GM23338 (cell line): Measurements from ENCODE around the gene SEC11A.

Experiments used
- CREB1 ChIP-seq: fragments of 250-450 bp; sonication (Bioruptor Pico); IDR thresholded peaks from 2 replicates; pipeline ENCODE4 v1.5.0; 2020; ENCODE audit warnings: low read depth, mild to moderate bottlenecking, moderate library complexity
- CTCF ChIP-seq, 2 experiments: fragments of 200-600 bp in 1 of 2; sonication (generic) in 1 of 2; conservative IDR thresholded peaks; 2 replicates each; pipeline versions ENCODE4 v1.5.1 to v1.6.1; 2016 to 2017; ENCODE audit warnings: antibody characterized with exemption in 2 of 2, low read depth in 2 of 2, mild to moderate bottlenecking in 2 of 2, moderate library complexity in 1 of 2
- EZH2 ChIP-seq: fragments of 200-600 bp; sonication (generic); IDR thresholded peaks from one replicate; pipeline ENCODE4 v1.8.0; 2017; ENCODE audit warnings: antibody characterized with exemption, mild to moderate bottlenecking, low read depth; ENCODE audit not compliant: unreplicated experiment
- EZH2phosphoT487 ChIP-seq: fragments of 200-600 bp; sonication (generic); IDR thresholded peaks from one replicate; pipeline ENCODE4 v1.8.1; 2018; ENCODE audit warnings: antibody characterized with exemption; ENCODE audit not compliant: unreplicated experiment
- JUNB ChIP-seq: IDR thresholded peaks from one replicate; pipeline ENCODE4 v1.6.1; 2016; ENCODE audit warnings: antibody characterized with exemption; ENCODE audit not compliant: unreplicated experiment
- NANOG ChIP-seq: IDR thresholded peaks from 2 replicates; pipeline ENCODE4 v1.6.1; 2016; ENCODE audit warnings: antibody characterized with exemption, borderline replicate concordance
- POLR2AphosphoS5 ChIP-seq: IDR thresholded peaks from 2 replicates; pipeline ENCODE4 v1.6.1; 2016; ENCODE audit warnings: antibody characterized with exemption, low read depth
- REST ChIP-seq: IDR thresholded peaks from one replicate; pipeline ENCODE4 v1.6.1; 2018; ENCODE audit warnings: antibody characterized with exemption; ENCODE audit not compliant: unreplicated experiment
- STAT1 ChIP-seq: IDR thresholded peaks from one replicate; pipeline ENCODE4 v1.6.1; 2016; ENCODE audit warnings: antibody characterized with exemption; ENCODE audit not compliant: unreplicated experiment
- ZNF114 ChIP-seq: fragments of 250-450 bp; sonication (Bioruptor Pico); IDR thresholded peaks from 2 replicates; pipeline ENCODE4 v1.5.0; 2020; ENCODE audit warnings: mild to moderate bottlenecking, moderate library complexity
- ZNF331 ChIP-seq: fragments of 250-450 bp; sonication (Bioruptor Pico); IDR thresholded peaks from 2 replicates; pipeline ENCODE4 v1.5.0; 2020; ENCODE audit warnings: low read depth, mild to moderate bottlenecking, moderate library complexity
- ZNF462 ChIP-seq: fragments of 250-450 bp; sonication (Bioruptor Pico); IDR thresholded peaks from 2 replicates; pipeline ENCODE4 v1.5.0; 2020; ENCODE audit warnings: mild to moderate bottlenecking, moderate library complexity
- TF ChIP-seq, protein P1 (sequence below): IDR thresholded peaks from 2 replicates; pipeline ENCODE4 v1.6.1; 2016; ENCODE audit warnings: antibody characterized with exemption

DNA sequence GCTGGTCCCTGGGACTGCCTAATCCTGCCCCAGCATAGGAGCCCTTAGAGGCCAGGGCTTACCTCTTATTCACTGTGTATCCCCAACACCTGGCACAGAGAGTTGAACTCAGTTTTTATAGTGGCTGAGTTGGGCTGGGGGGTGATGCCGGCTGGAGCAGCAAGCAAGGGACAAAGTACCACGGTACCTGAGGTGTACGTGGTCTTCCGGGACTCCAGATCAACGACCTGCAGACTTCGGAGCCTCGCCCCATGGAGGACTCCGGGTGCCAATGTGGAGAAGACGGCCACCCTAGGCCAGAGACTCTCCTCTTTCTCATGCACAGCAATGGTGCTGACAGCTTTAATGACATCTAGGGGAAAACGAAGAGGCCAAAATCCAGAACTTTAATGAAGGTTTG lies 69.9 kb downstream of the SEC11A start:
- no peak for TF ChIP-seq REST
- no peak for TF ChIP-seq CTCF (conservative IDR thresholded peaks at IDR 0.05; ENCODE audit: low read depth in 2 of 2)
- no peak for TF ChIP-seq CREB1 (CRISPR knock-in tag)
- TF ChIP-seq POLR2AphosphoS5, result no peak
- no peak for TF ChIP-seq EZH2
- no peak for TF ChIP-seq ZNF331 (CRISPR knock-in tag)
- no peak for TF ChIP-seq NANOG
- TF ChIP-seq EZH2phosphoT487, result no peak
- TF ChIP-seq ZNF462, result no peak
- TF ChIP-seq ZNF114 (CRISPR knock-in tag), result no peak
- TF ChIP-seq, protein P1, sequence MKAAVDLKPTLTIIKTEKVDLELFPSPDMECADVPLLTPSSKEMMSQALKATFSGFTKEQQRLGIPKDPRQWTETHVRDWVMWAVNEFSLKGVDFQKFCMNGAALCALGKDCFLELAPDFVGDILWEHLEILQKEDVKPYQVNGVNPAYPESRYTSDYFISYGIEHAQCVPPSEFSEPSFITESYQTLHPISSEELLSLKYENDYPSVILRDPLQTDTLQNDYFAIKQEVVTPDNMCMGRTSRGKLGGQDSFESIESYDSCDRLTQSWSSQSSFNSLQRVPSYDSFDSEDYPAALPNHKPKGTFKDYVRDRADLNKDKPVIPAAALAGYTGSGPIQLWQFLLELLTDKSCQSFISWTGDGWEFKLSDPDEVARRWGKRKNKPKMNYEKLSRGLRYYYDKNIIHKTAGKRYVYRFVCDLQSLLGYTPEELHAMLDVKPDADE, result no peak
- no peak for TF ChIP-seq JUNB
- no peak for TF ChIP-seq STAT1
